ENCODE data around the gene TNFRSF19.

- no peak for TF ChIP-seq EZH2phosphoT487 (IDR thresholded peaks at IDR 0.05; ENCODE audit: low read length)
- no peak for TF ChIP-seq CTCF (IDR thresholded peaks at IDR 0.05; ENCODE audit: low read length)
Measured at GRCh38 chr13:23630349-23631093, 60.3 kb downstream of the TNFRSF19 start.

Data from MM.1S (cell line).